DMS 273 treated with DMSO at 0.1 percent for 48 hours (cell line): ENCODE results near the gene KCNQ1.

ENCODE experiments used
- DNase-seq: peaks from one replicate; lab custom pipeline; 2025; lab: John Stamatoyannopoulos, UW

The KCNQ1 gene

GRCh38 chr11:2444821-2445745 is at the start of gene KCNQ1:
Gene KCNQ1, plus strand, starts transcription at chr11:2445008. Its CDS starts 91 bp downstream, at chr11:2445099.
- DNase-seq = no peak

- DNase-seq = no peak
Observed at GRCh38 chr11:2395211-2395730, 49.5 kb upstream of the KCNQ1 start.

GRCh38 chr11:2395856-2396255 is 49.0 kb upstream of the KCNQ1 start:
- no peak for DNase-seq

GRCh38 chr11:2396471-2396870 is 48.3 kb upstream of the KCNQ1 start:
- no peak for DNase-seq

GRCh38 chr11:2397005-2397404 is 47.8 kb upstream of the KCNQ1 start:
- no peak for DNase-seq

- no peak for DNase-seq
Observed at GRCh38 chr11:2398664-2399355, 46.0 kb upstream of the KCNQ1 start.

GRCh38 chr11:2399488-2400068 is 45.2 kb upstream of the KCNQ1 start:
- DNase-seq = no peak

- peak; percentile 98 for DNase-seq
Observed at GRCh38 chr11:2400069-2400761, 44.6 kb upstream of the KCNQ1 start, which contains the start of gene TSSC4. Gene TSSC4, plus strand, starts transcription at chr11:2400750. Its CDS starts 1,884 bp downstream, at chr11:2402634.

- DNase-seq = no peak
Observed at GRCh38 chr11:2400762-2401435, 43.9 kb upstream of the KCNQ1 start.

- no peak for DNase-seq
Observed at GRCh38 chr11:2401436-2401984, 43.3 kb upstream of the KCNQ1 start.

GRCh38 chr11:2402106-2402505 is 42.7 kb upstream of the KCNQ1 start:
- no peak for DNase-seq

- no peak for DNase-seq
Observed at GRCh38 chr11:2402890-2403645, 41.7 kb upstream of the KCNQ1 start.

- no peak for DNase-seq
Observed at GRCh38 chr11:2404735-2405196, 40.0 kb upstream of the KCNQ1 start.

GRCh38 chr11:2406451-2406850 is 38.4 kb upstream of the KCNQ1 start:
- DNase-seq = no peak

- no peak for DNase-seq
Observed at GRCh38 chr11:2406878-2407410, 37.9 kb upstream of the KCNQ1 start.

GRCh38 chr11:2408671-2409070 is 36.1 kb upstream of the KCNQ1 start:
- DNase-seq = no peak

- no peak for DNase-seq
Observed at GRCh38 chr11:2409126-2409525, 35.7 kb upstream of the KCNQ1 start.

- DNase-seq = no peak
Observed at GRCh38 chr11:2409611-2410468, 35.0 kb upstream of the KCNQ1 start.

GRCh38 chr11:2410616-2411015 is 34.2 kb upstream of the KCNQ1 start:
- DNase-seq = no peak
